ENCODE measurements around the gene LMOD3.

The LMOD3 gene

DNA sequence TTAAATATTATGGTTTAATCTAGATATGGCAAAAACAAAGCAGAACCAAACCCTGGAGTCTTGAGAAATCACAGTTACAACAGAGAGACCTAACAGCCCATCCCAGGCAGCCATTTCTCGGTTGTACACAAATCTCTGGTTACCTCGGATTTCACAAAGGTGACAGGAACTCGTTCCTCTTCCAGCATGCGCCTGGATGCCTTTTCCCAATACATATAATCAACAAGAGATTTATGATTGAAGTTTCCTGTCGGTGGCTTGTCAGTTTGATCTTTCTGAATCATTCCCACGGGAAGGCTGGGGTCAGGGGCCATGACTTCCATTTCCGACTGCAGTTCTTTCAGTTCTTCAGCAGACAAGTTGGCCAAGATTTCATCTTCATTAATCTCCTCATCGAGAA is 445 bp downstream of the LMOD3 start:
- DNase-seq (ENCODE audit: low read depth in 2 of 2) = no peak

DNA sequence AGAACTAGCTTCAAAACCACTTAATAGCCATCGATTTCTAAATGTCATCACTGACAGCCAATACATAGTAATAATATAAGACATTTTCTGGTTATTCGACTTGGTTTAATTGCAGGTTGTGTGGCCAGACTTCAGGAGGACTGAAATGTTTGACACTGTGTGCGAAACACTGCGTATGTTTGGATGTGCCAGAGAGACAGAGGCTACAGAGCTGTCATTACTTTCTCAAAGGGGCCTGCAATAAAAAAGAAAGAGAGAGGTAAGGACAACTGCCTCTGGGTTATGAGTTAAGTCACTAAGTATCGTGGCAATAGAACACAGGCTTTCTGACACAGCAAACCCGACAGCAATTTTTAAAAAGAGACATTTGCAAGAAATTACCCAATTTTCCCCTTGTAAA is 882 bp downstream of the LMOD3 start:
- DNase-seq (ENCODE audit: low read depth in 2 of 2) = no peak

GRCh38 chr3:69120879-69121464 is 1.4 kb downstream of the LMOD3 start:
- peak; percentile 36 to 68 for DNase-seq (ENCODE audit: low read depth in 2 of 2)

GRCh38 chr3:69119681-69120080 is 2.7 kb downstream of the LMOD3 start:
- no peak for DNase-seq (ENCODE audit: low read depth in 2 of 2)

DNA sequence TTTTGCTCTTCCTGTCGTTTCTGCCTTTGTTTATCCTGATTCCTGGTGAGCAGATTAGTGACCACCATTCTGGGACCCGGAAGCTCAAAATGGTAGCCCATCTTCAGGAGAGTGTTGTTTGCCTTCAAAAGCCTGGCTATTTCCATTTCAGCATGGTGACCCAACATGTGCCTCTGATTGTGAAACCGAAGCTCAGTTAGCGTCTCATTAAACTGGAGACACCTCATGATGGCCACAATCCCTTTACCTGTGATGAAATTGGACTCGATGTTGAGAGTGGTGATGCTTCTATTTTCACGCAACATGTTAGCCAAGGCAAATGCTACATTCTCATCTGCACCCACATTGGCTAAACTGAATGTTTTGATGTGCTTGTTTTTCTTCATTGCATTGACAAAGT is 3.3 kb downstream of the LMOD3 start:
- no peak for DNase-seq (ENCODE audit: low read depth in 2 of 2)

DNA sequence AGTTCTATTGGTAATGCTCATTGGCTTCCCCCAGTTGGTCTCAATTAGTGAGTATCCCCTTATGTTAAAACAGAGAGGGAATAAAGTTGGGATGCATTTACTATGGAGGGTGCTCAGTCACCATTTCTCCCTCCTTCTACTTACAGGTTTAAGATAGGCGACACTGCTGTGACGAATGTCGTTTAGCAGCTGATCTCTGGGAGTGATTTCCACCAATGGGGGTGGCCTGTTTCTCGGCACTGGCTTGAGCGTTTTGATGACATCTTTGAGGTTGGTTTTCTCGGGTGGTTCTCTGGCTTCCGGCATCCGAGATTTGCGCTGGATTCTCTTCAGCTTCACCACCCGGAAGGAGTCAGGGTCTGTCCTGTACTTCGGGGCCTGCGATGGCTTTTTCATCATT is 3.8 kb downstream of the LMOD3 start:
- DNase-seq (ENCODE audit: low read depth in 2 of 2) = no peak

DNA sequence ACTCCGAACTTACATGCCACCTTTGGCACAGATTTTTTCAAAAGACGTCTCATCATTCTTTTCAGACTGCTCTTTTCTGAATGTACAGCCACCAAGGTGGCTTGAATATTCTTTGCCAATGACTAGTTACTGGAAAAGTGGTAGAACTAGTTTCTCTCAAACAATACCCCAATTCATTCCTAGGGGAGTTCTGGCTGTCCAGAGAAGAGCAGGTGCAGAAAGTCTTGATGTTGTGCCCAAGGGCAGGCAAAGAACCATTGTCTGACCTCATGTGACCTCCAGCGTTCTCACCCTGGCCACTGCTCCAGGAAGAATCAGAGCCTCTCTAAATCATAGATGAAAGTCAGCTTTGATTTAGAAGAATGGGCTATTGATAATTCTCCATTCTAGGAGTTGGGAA is 5.5 kb downstream of the LMOD3 start:
- no peak for DNase-seq (ENCODE audit: low read depth in 2 of 2)

- no peak for DNase-seq (ENCODE audit: low read depth in 2 of 2)
Measured at GRCh38 chr3:69116162-69116561, 6.2 kb downstream of the LMOD3 start.

DNA sequence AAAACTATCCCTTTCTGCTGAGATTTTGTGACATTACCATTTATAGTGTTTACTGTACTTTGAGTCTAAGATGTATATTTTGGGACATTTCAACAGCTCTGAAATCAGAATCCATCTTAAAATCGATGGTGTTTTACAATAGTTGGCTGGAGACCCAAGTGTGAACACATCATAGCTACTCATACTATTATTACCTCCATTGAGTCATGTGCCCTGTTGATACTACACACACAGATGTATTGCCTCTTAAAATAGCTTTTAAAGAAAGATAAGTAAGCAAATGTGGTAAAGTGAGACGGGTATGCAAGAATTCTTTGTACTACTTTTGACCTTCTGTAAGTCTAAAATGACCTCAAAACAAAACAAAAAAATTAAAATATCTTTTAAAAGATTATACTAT is 6.7 kb downstream of the LMOD3 start:
- no peak for DNase-seq (ENCODE audit: low read depth in 2 of 2)

GRCh38 chr3:69113536-69113935 is 8.9 kb downstream of the LMOD3 start:
- DNase-seq (ENCODE audit: low read depth in 2 of 2) = no peak

- no peak for DNase-seq (ENCODE audit: low read depth in 2 of 2)
Measured at GRCh38 chr3:69110941-69111546, 11.4 kb downstream of the LMOD3 start.

- no peak for DNase-seq (ENCODE audit: low read depth in 2 of 2)
Measured at GRCh38 chr3:69108811-69109210, 13.6 kb downstream of the LMOD3 start.

DNA sequence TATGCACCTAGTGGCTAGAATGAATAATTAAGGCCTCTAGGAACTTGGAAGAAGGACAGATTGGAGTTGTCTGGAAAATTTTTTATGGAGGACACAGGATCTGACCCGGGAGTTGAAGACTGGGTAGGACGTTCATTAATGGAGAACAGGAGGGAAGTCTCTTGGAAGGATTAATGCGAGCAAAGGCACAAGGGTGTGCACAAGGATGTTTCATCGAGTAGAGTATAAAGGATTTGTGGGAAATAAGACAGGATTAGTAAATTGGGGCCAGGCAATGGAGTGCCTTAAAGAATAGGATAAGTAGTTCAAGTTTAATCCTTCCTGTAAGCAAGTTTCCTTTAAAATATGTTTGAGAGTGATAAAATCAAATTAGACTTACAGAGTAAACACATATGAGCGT is 14.6 kb downstream of the LMOD3 start:
- DNase-seq (ENCODE audit: low read depth in 2 of 2) = no peak

- DNase-seq (ENCODE audit: low read depth in 2 of 2) = no peak
Measured at GRCh38 chr3:69105320-69105719, 17.1 kb downstream of the LMOD3 start.

DNA sequence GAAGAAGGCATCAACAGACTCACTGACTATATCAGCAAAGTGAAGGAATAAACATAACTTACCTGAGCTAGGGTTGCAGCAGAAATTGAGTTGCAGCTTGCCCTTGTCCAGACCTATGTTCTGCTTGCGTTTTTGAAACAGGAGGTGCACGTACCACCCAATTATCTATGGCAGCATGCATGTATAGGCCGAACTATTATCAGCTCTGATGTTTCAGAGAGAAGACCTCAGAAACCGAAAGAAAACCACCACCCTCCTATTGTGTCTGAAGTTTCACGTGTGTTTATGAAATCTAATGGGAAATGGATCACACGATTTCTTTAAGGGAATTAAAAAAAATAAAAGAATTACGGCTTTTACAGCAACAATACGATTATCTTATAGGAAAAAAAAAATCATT is 17.8 kb downstream of the LMOD3 start:
- no peak for DNase-seq (ENCODE audit: low read depth in 2 of 2)

DNA sequence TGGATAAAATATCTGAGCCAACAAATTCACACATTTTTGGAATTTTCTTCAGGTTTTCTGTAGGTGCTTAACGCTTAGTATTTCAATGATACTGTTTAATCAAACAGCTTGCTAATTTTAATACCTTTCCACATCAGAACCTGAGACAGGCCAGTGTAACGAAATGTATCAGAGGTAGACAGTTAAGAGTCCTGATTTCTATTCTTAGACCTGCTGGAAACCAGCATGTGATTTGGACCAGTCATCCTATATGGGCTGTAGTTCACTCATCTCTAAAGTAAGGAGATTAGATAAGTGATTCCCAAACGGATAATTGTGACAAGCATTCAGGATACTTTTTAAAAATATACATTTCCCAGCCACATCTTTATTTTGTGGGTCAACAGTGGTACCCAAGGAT is 19.3 kb downstream of the LMOD3 start:
- DNase-seq (ENCODE audit: low read depth in 2 of 2) = no peak

DNA sequence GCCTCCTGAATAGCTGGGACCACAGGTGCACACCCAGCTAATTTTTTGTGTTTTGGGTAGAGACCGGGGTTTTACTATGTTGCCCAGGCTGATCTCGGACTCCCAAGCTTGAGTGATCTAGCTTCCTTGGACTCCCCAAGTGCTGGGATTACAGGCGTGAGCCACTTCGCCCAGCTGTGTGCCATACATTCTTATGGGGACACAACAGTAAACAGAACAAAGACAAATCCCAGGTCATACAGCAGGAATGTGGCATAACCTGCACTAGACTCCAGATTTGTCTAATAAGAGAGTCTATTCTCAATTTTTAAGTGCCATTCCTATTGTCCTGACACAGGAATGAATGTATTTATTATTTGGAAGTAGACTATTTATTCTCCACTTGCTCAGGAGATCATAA is 20.0 kb downstream of the LMOD3 start:
- DNase-seq (ENCODE audit: low read depth in 2 of 2) = no peak

DNA sequence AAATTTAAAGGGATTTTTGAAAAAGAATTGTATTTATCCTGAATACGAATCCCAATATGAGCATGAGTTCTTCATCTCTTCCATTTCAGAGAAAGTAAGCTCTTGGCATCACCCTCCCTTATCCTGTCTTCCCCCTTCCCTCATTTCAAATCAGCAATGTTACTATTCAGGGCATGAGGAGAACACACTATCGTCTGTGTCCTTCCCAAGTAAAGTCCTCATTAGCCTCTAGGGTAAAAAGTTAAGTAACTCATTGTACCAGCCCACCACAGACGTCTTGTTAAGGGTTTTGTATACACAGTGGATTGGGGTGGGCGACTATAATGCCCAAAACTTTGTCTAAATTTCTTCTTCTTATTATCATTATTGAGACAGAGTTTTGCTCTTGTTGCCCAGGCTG is 22.8 kb downstream of the LMOD3 start:
- no peak for DNase-seq (ENCODE audit: low read depth in 2 of 2)

GRCh38 chr3:69097407-69098086 is 24.8 kb downstream of the LMOD3 start:
- no peak for DNase-seq (ENCODE audit: low read depth in 2 of 2)

GRCh38 chr3:69096299-69096698 is 26.1 kb downstream of the LMOD3 start:
- DNase-seq (ENCODE audit: low read depth in 2 of 2) = no peak

- no peak for DNase-seq (ENCODE audit: low read depth in 2 of 2)
Measured at GRCh38 chr3:69095636-69096035, 26.8 kb downstream of the LMOD3 start.

DNA sequence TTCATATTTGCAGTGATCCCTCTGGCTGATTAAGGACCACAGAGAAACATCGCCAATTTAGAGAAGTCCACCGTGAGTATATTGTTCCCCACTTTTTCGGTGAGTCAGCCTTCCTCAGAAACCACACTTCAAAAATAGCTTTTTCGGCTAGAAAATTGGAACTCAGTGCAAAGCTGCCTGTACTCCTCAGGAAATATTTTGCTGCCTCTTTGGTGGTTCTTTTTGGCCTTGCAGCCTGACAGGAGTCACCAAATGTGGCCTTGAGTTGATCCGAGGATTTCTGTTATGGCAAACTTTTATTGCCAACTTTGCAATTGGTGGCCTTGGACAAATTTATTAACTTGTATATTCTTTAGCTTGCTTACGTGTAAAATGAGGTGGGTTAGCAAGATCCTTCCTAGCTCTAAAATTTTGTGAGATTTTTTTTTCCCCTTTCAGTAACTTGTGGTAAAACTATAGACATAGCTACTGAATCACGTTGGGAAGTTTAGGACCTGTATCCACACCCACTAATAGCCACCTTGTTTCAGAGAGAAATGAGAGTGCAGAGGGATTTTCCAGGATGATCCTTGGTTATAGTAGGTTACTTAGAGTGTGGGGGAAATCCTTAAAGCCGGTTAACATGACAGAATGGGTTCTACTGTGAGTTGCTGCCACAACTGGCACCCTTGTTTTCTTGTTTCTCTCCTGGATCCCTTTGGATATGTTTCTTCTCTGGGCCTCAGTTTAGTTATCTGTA is 27.8 kb downstream of the LMOD3 start:
- DNase-seq (ENCODE audit: low read depth in 2 of 2) = no peak

- DNase-seq (ENCODE audit: low read depth in 2 of 2) = no peak
Measured at GRCh38 chr3:69092030-69092516, 30.3 kb downstream of the LMOD3 start.
